HCT116 (cell line): ENCODE measurements around the gene OTOP3. TPM values are rescaled to one million over a fixed set of nuclear protein-coding genes. Genes with fewer than 3 reads are reported as not detected.

ENCODE experiments used
- ATAC-seq: fragments of 200-7000 bp; cut with Tn5 transposase; 2 replicates; pipeline ENCODE4 v1.9.1; 2020; ENCODE audit warnings: mild to moderate bottlenecking, moderate library complexity
- BruUV-seq: library from RNA; stranded (reverse); fragments of 400-500 nt; replicated peaks from 2 replicates; lab custom pipeline; 2021; lab: Mats Ljungman, UMichigan
- CTCF ChIA-PET: fragments of 300-600 bp; sonication (Branson Sonifier 250); formaldehyde crosslinking; loops from one replicate; lab custom pipeline; 2021; ENCODE audit warnings: antibody characterized with exemption; lab: Charles Lee
- POLR2A ChIA-PET: fragments of 300-600, 350-600 bp; sonication (Branson Sonifier 250); formaldehyde crosslinking; loops from one replicate; lab custom pipeline; 2021; ENCODE audit warnings: antibody characterized with exemption; lab: Charles Lee
- RAD21 ChIA-PET, 2 experiments: fragments of 300-600 bp; sonication (Branson Sonifier 250); formaldehyde crosslinking; loops; one replicate each; lab custom pipeline; 2023; ENCODE audit warnings: low total read pairs in 2 of 2; ENCODE audit not compliant: uncharacterized antibody in 2 of 2, unreplicated experiment in 2 of 2, low non-redundant PET in 1 of 2; lab: Charles Lee
- DNase-seq: peaks from one replicate; pipeline ENCODE4 v3.0.0-alpha.2; 2010; ENCODE audit warnings: low read depth, low spot score
- H2AFZ ChIP-seq: fragments of 200-600 bp; shearing (Covaris generic), sonication (generic); 2 replicates; pipeline ENCODE4 v1.6.1; 2017; ENCODE audit warnings: low read depth, mixed run types, mixed read lengths, antibody characterized with exemption, low read length; ENCODE audit not compliant: poor library complexity, severe bottlenecking
- H3K27ac ChIP-seq: 2 replicates; pipeline ENCODE4 v1.5.1; 2012; ENCODE audit warnings: low read depth, low read length
- H3K27me3 ChIP-seq: fragments of 200-600 bp; sonication (generic); 2 replicates; pipeline ENCODE4 v1.6.1; 2016; ENCODE audit warnings: mixed run types, low read length, mixed read lengths; ENCODE audit not compliant: insufficient read depth
- H3K36me3 ChIP-seq, 2 experiments: fragments of 200-500 bp in 1 of 2; fragments of 200-600 bp in 1 of 2; sonication (Bioruptor generic) in 1 of 2; sonication (generic) in 1 of 2; 2 replicates each; pipeline versions ENCODE4 v1.5.1 to v1.6.1; 2014 to 2016; ENCODE audit warnings: low read length in 2 of 2, inconsistent platforms in 1 of 2, mixed read lengths in 1 of 2, mixed run types in 1 of 2; ENCODE audit not compliant: insufficient read depth in 2 of 2, control insufficient read depth in 1 of 2
- H3K4me1 ChIP-seq, 2 experiments: fragments of 200-600 bp in 1 of 2; sonication (generic) in 1 of 2; 2 replicates each; pipeline versions ENCODE4 v1.5.1 to v1.6.1; 2012 to 2017; ENCODE audit warnings: low read length in 2 of 2, inconsistent platforms in 1 of 2, mild to moderate bottlenecking in 1 of 2, mixed read lengths in 1 of 2, mixed run types in 1 of 2, moderate library complexity in 1 of 2; ENCODE audit not compliant: insufficient read depth in 2 of 2, control insufficient read depth in 1 of 2
- H3K4me2 ChIP-seq: fragments of 200-600 bp; sonication (generic); 2 replicates; pipeline ENCODE4 v1.6.1; 2017; ENCODE audit warnings: mixed run types, low read length, mixed read lengths
- H3K4me3 ChIP-seq, 2 experiments: fragments of 200-600 bp in 1 of 2; sonication (generic) in 1 of 2; replicated peaks in 1 of 2; 2 replicates each; pipeline ENCODE4 v1.5.1; 2011 to 2016; ENCODE audit warnings: low read length in 2 of 2, control low read depth in 1 of 2, low read depth in 1 of 2, mild to moderate bottlenecking in 1 of 2, mixed read lengths in 1 of 2, mixed run types in 1 of 2
- H3K79me2 ChIP-seq: fragments of 200-600 bp; sonication (generic); 2 replicates; pipeline ENCODE4 v1.6.1; 2017; ENCODE audit warnings: mild to moderate bottlenecking, mixed run types, low read length, moderate library complexity, mixed read lengths; ENCODE audit not compliant: insufficient read depth
- H3K9ac ChIP-seq: fragments of 200-600 bp; sonication (generic); 2 replicates; pipeline ENCODE4 v1.6.1; 2016; ENCODE audit warnings: low read length, mixed read lengths
- H3K9me2 ChIP-seq: fragments of 200-600 bp; sonication (generic), shearing (Covaris generic); 2 replicates; pipeline ENCODE4 v1.6.1; 2017; ENCODE audit warnings: mixed run types, mild to moderate bottlenecking, moderate library complexity; ENCODE audit not compliant: insufficient read depth
- H3K9me3 ChIP-seq, 2 experiments: fragments of 200-500 bp in 1 of 2; fragments of 200-600 bp in 1 of 2; sonication (Bioruptor generic) in 1 of 2; sonication (generic) in 1 of 2; 2 replicates each; pipeline ENCODE4 v1.6.1; 2014 to 2017; ENCODE audit warnings: low read length in 2 of 2, mixed read lengths in 2 of 2, inconsistent platforms in 1 of 2, low read depth in 1 of 2, mild to moderate bottlenecking in 1 of 2, mixed run types in 1 of 2, moderate library complexity in 1 of 2; ENCODE audit not compliant: control insufficient read depth in 1 of 2, insufficient read depth in 1 of 2
- H4K20me1 ChIP-seq: fragments of 200-600 bp; sonication (generic), shearing (Covaris generic); 2 replicates; pipeline ENCODE4 v1.6.1; 2017; ENCODE audit warnings: mixed run types, mild to moderate bottlenecking, moderate library complexity; ENCODE audit not compliant: insufficient read depth
- CTCF ChIP-seq, 3 experiments: fragments of 200-600 bp in 1 of 3; sonication (generic) in 1 of 3; IDR thresholded peaks in 2 of 3; conservative IDR thresholded peaks in 1 of 3; 2 replicates each; pipeline ENCODE4 v1.5.1; 2012 to 2017; ENCODE audit warnings: low read depth in 2 of 3, low read length in 2 of 3, antibody characterized with exemption in 1 of 3, borderline replicate concordance in 1 of 3, control low read depth in 1 of 3, mild to moderate bottlenecking in 1 of 3, mixed read lengths in 1 of 3, mixed run types in 1 of 3, moderate library complexity in 1 of 3; ENCODE audit not compliant: insufficient read depth in 1 of 3
- EZH2phosphoT487 ChIP-seq: fragments of 200-600 bp; IDR thresholded peaks from 2 replicates; pipeline ENCODE4 v1.6.1; 2018; ENCODE audit warnings: antibody characterized with exemption, borderline replicate concordance
- POLR2AphosphoS5 ChIP-seq: IDR thresholded peaks from 2 replicates; pipeline ENCODE4 v1.6.1; 2011; ENCODE audit warnings: mild to moderate bottlenecking, low read depth, low read length, moderate library complexity
- SP1 ChIP-seq: IDR thresholded peaks from 2 replicates; pipeline ENCODE4 v1.6.1; 2012; ENCODE audit warnings: low read depth
- ZBTB33 ChIP-seq: IDR thresholded peaks from 2 replicates; pipeline ENCODE4 v1.6.1; 2011; ENCODE audit warnings: mild to moderate bottlenecking, low read length, moderate library complexity; ENCODE audit not compliant: insufficient replicate concordance; ENCODE audit errors: extremely low read depth
- intact Hi-C: fragments of 100-400 bp; cut with micrococcal nuclease; formaldehyde crosslinking; loops from 2 replicates; pipeline ENCODE4 v1.10.0; 2022
- total RNA-seq: library from RNA; stranded (reverse); gene quantifications from one replicate; pipeline ENCODE4 v1.2.1, GENCODE V29; 2021; ENCODE audit not compliant: unreplicated experiment

OTOP3 gene
- total RNA-seq, 1 experiment from 2014 or later = not detected

- H3K4me1 ChIP-seq = peaks cover 20 to 27% of the 10 kb centered on the region in 2 experiments
- H4K20me1 ChIP-seq = no peaks in the 10 kb centered on the region
- DNase-seq (no peak), ATAC-seq (no peak)
- no peak overlapping the region for H3K4me3 ChIP-seq
- intact Hi-C loops = loop anchor here (5.0 kb wide), 1 partner anchor 69 kb away; no protein-coding TSS in a partner anchor
- H3K4me2 ChIP-seq = no peak overlapping the region
- no peaks in the 10 kb centered on the region for H3K27me3 ChIP-seq
- CTCF ChIA-PET = interaction anchor here (1.2 to 3.9 kb wide), 6 partner anchors 9 to 277 kb away, joined by 4 to 13 read pairs (median 6); partner anchors contain the start of genes CDR2L, HID1 and MRPL58
- no peak overlapping the region; the same call in 1 of the 2 replicates for H3K27ac ChIP-seq
- H3K79me2 ChIP-seq = no peaks in the 10 kb centered on the region
- TF ChIP-seq EZH2phosphoT487 (no peak), SP1 (no peak), CTCF (IDR thresholded peaks at IDR 0.05 in 2 of 3, conservative IDR thresholded peaks at IDR 0.05 in 1 of 3; ENCODE audit: borderline replicate concordance in 1 of 3, insufficient read depth in 1 of 3, low read depth in 2 of 3, low read length in 2 of 3) (peak in 1 of 3 experiments; percentile 30; a peak in 2 of 6 replicates)
- RAD21 ChIA-PET = interaction anchor here in 1 of 2 experiments (0.6 to 1.5 kb wide), 2 partner anchors 236 to 238 kb away, joined by 3 read pairs; no protein-coding TSS in a partner anchor
- no peak overlapping the region for H3K9ac ChIP-seq
- BruUV-seq = no TSS peak
- no peaks in the 10 kb centered on the region for H3K9me2 ChIP-seq
- POLR2A ChIA-PET = no interaction called here
- no peaks in the 10 kb centered on the region for H3K36me3 ChIP-seq
- no peak overlapping the region for H2AFZ ChIP-seq
- H3K9me3 ChIP-seq = no peaks in the 10 kb centered on the region
These were observed 28.0 kb downstream of the OTOP3 start for GRCh38 chr17:74963656-74964055.

GRCh38 chr17:74964246-74964761 lies 28.6 kb downstream of the OTOP3 start:
- no peak for TF ChIP-seq ZBTB33
- no peak for TF ChIP-seq CTCF (IDR thresholded peaks at IDR 0.05 in 2 of 3, conservative IDR thresholded peaks at IDR 0.05 in 1 of 3; ENCODE audit: borderline replicate concordance in 1 of 3, insufficient read depth in 1 of 3, low read depth in 2 of 3, low read length in 2 of 3)
- no peak for TF ChIP-seq POLR2AphosphoS5
- Histone ChIP-seq H3K9me2 (no peaks in the 10 kb centered on the region), H3K27me3 (no peaks in the 10 kb centered on the region), H3K36me3 (no peaks in the 10 kb centered on the region), H3K4me1 (peaks cover 27 to 34% of the 10 kb centered on the region in 2 experiments), H2AFZ (no peak overlapping the region), H3K79me2 (no peaks in the 10 kb centered on the region), H3K9me3 (no peaks in the 10 kb centered on the region), H3K9ac (no peak overlapping the region), H3K27ac (no peak overlapping the region), H3K4me2 (no peak overlapping the region), H3K4me3 (no peak overlapping the region), H4K20me1 (no peaks in the 10 kb centered on the region)
- CTCF ChIA-PET = interaction anchor here (1.2 to 1.7 kb wide), 5 partner anchors 9 to 237 kb away, joined by 4 to 11 read pairs (median 4); partner anchors contain the start of genes CDR2L, HID1 and MRPL58
- DNase-seq = no peak
- POLR2A ChIA-PET = interaction anchor here (1.1 kb wide), 1 partner anchor 167 kb away, joined by 3 read pairs; the partner anchor contains the start of gene NT5C
- no TSS peak for BruUV-seq
- intact Hi-C loops = loop anchor here (5.0 kb wide), 1 partner anchor 68 kb away; no protein-coding TSS in a partner anchor
- no peak for ATAC-seq
- RAD21 ChIA-PET = interaction anchor here in 1 of 2 experiments (1.5 kb wide), 1 partner anchor 237 kb away, joined by 3 read pairs; no protein-coding TSS in a partner anchor
